Measurements from ENCODE around the gene DOLPP1.
"Not testable (repeated sequence)": the region's sequence is repeated elsewhere in the genome, so short reads cannot be mapped to it uniquely, and the experiment has no call there.

DOLPP1 gene

GRCh38 chr9:129095908-129096307, 15.0 kb downstream of the DOLPP1 start:
- DNase-seq: no peak

GRCh38 chr9:129097671-129098306, 16.9 kb downstream of the DOLPP1 start:
- DNase-seq: no peak

- DNase-seq: no peak
Observed at GRCh38 chr9:129098328-129098727, 17.4 kb downstream of the DOLPP1 start.

- no peak for DNase-seq
Observed at GRCh38 chr9:129100383-129101169, 19.7 kb downstream of the DOLPP1 start.

- no peak for DNase-seq
Observed at GRCh38 chr9:129101279-129101678, 20.4 kb downstream of the DOLPP1 start.

GRCh38 chr9:129102095-129102525, 21.2 kb downstream of the DOLPP1 start:
- no peak for DNase-seq

- peak; percentile 74 for DNase-seq
Observed at GRCh38 chr9:129102791-129103594, 22.1 kb downstream of the DOLPP1 start.

- no peak for DNase-seq
Observed at GRCh38 chr9:129103595-129103965, 22.7 kb downstream of the DOLPP1 start.

GRCh38 chr9:129104051-129104450, 23.1 kb downstream of the DOLPP1 start:
- DNase-seq: no peak

- DNase-seq: no peak
Observed at GRCh38 chr9:129105857-129106694, 25.2 kb downstream of the DOLPP1 start.

GRCh38 chr9:129107651-129108050, 26.7 kb downstream of the DOLPP1 start:
- DNase-seq: no peak

GRCh38 chr9:129108083-129108804, 27.3 kb downstream of the DOLPP1 start:
- DNase-seq: no peak

GRCh38 chr9:129108805-129109536, 28.1 kb downstream of the DOLPP1 start:
- no peak for DNase-seq

- no peak for DNase-seq
Observed at GRCh38 chr9:129109537-129109903, 28.6 kb downstream of the DOLPP1 start.

GRCh38 chr9:129109952-129110739, 29.2 kb downstream of the DOLPP1 start:
- no peak for DNase-seq

GRCh38 chr9:129110740-129111527, 30.0 kb downstream of the DOLPP1 start, which contains the start of the genes CRAT and PTPA:
CRAT (minus strand) TSS chr9:129110793; CDS start chr9:129110509, 284 bp downstream.
PTPA (plus strand) TSS chr9:129111415; CDS start chr9:129111601, 186 bp downstream.
- peak; percentile 93 for DNase-seq

GRCh38 chr9:129111528-129112151, 30.7 kb downstream of the DOLPP1 start:
- peak; percentile 46 for DNase-seq

- DNase-seq: not testable (repeated sequence)
Observed at GRCh38 chr9:129112526-129112925, 31.6 kb downstream of the DOLPP1 start.
